Progenitor cell of endocrine pancreas (in vitro differentiated cells): ENCODE results near the gene AIFM2. TPM values are rescaled to one million over a fixed set of nuclear protein-coding genes. Genes with fewer than 3 reads are reported as not detected.

ENCODE experiments used
- DNase-seq: peaks from one replicate; pipeline ENCODE4 v3.0.0; 2021; ENCODE audit warnings: low spot score; ENCODE audit not compliant: unreplicated experiment
- H3K27ac Mint-ChIP-seq: 2 replicates; pipeline ENCODE4 v1.8.0; 2021; ENCODE audit warnings: mild to moderate bottlenecking, moderate library complexity, mixed read lengths
- H3K27me3 Mint-ChIP-seq: 2 replicates; pipeline ENCODE4 v1.8.0; 2021; ENCODE audit warnings: mixed read lengths
- H3K36me3 Mint-ChIP-seq: 2 replicates; pipeline ENCODE4 v1.8.0; 2022; ENCODE audit warnings: mixed read lengths; ENCODE audit not compliant: insufficient read depth
- H3K4me1 Mint-ChIP-seq: 2 replicates; pipeline ENCODE4 v1.8.0; 2021; ENCODE audit warnings: low read depth, mixed read lengths
- H3K4me3 Mint-ChIP-seq: 2 replicates; pipeline ENCODE4 v1.8.0; 2021; ENCODE audit warnings: low read depth, mild to moderate bottlenecking, moderate library complexity, mixed read lengths
- H3K9me3 Mint-ChIP-seq: 2 replicates; pipeline ENCODE4 v1.8.0; 2021; ENCODE audit warnings: low read depth, mixed read lengths
- CTCF ChIP-seq: fragments of 200-600 bp; sonication (generic); IDR thresholded peaks from one replicate; pipeline ENCODE4 v1.5.0; 2021; ENCODE audit warnings: antibody characterized with exemption, mild to moderate bottlenecking; ENCODE audit not compliant: unreplicated experiment
- total RNA-seq: library from RNA; stranded (reverse); gene quantifications from 2 replicates; pipeline ENCODE4 v1.2.1, GENCODE V29; 2021

The AIFM2 gene
- total RNA-seq, 1 donor from 2014 or later, result 10.9 TPM

DNA sequence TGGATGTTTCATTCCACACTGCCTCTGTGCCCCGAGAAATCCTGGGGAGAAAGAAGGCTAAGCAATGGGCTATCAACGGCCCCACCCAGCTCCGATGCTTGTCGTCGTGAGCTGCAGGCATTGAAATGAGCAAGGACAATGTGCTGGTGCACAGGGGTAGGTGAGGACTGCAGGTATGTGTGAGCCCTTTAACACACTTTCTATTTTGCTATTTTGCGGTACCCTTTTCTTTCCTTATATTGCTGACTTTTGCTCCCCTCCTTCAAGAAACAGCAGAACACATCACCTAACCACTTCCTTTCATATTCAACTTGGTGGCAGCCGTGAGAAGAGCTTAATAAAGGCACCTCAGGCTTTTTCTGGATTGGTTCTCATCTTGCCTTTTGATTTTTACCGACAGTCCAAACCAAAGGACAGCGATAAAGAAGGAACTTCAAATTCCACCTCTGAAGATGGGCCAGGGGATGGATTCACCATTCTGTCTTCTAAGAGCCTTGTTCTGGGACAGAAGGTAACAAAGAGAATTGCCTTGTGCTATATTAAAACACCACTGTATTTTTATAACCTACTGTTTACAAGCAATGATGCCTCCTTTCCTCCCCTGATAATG is 39.2 kb downstream of the AIFM2 start:
- Mint-ChIP-seq H3K4me3 (no peak overlapping the region), H3K27me3 (no peaks in the 10 kb centered on the region), H3K4me1 (peaks cover 20% of the 10 kb centered on the region), H3K27ac (peak overlapping the region; percentile 8), H3K9me3 (no peaks in the 10 kb centered on the region), H3K36me3 (peaks cover 54% of the 10 kb centered on the region)
- no peak for DNase-seq
- TF ChIP-seq CTCF, result no peak

DNA sequence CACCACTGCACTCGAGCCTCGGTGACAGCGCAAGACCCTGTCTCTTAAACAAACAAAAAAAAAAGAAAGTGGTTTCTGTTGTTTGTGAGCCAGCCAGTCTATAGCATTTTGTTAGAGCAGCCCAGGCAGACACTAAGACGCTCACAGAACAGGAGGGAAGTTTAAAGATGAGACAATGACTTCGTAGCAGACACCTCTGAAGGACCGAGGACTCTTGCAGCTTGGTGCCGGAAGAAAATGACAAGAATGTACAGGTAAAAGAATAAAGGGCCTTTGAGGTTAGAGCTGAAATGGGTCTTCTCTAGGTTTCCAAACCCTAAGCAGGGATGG is 40.3 kb downstream of the AIFM2 start:
- peak overlapping the region; percentile 67 for H3K27ac Mint-ChIP-seq
- peaks cover 23% of the 10 kb centered on the region for H3K4me1 Mint-ChIP-seq
- peaks cover 56% of the 10 kb centered on the region for H3K36me3 Mint-ChIP-seq
- no peak for TF ChIP-seq CTCF
- DNase-seq, result no peak
- no peaks in the 10 kb centered on the region for H3K27me3 Mint-ChIP-seq
- no peaks in the 10 kb centered on the region for H3K9me3 Mint-ChIP-seq
- H3K4me3 Mint-ChIP-seq, result no peak overlapping the region

- Mint-ChIP-seq H3K4me3 (peak overlapping the region; percentile 41), H3K27ac (peak overlapping the region; percentile 76), H3K4me1 (peaks cover 25% of the 10 kb centered on the region), H3K27me3 (no peaks in the 10 kb centered on the region), H3K9me3 (no peaks in the 10 kb centered on the region), H3K36me3 (peaks cover 55% of the 10 kb centered on the region)
- no peak for TF ChIP-seq CTCF
- no peak for DNase-seq
These were observed 41.7 kb downstream of the AIFM2 start for GRCh38 chr10:70090951-70091350.

DNA sequence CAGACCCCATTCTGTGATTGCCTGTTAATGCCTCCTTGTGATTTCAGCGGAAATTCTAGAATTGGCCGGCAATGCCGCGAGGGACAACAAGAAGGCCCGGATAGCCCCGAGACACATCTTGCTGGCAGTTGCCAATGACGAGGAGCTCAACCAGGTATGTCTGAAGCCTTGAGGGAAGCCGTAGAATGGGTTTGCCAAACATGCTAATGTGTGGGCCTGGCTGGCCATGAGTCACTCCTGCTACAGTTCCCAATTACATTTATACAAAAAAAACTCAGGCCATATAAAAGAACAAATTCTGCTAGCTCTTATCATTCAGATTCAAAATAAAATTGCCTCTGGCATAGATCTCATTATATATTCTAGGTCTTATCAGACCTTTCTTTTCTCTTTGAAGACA is 42.6 kb downstream of the AIFM2 start:
- Mint-ChIP-seq H3K9me3 (no peaks in the 10 kb centered on the region), H3K4me1 (peaks cover 27% of the 10 kb centered on the region)

DNA sequence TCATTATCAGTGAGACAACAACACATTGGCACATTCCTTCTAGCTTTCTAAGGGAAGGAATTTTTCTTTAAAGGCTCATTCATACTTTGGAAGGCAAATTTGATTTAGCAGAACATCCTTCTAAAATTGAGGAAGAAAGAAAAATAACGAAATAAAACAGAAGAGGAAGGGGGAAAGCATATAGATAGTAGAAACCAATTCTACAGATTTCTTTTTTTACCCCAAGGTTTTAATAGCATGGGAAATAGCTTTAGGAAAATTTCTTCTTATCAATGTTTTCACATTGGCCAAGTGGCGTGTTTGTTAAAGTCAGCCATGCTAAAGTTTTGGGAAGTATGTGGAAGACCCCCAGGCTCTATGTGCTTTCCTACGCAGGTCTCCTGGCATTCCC is 44.3 kb downstream of the AIFM2 start:
- Mint-ChIP-seq H3K36me3 (peaks cover 43% of the 10 kb centered on the region), H3K27me3 (no peaks in the 10 kb centered on the region), H3K4me3 (no peak overlapping the region), H3K4me1 (peaks cover 23% of the 10 kb centered on the region), H3K27ac (no peak overlapping the region), H3K9me3 (no peaks in the 10 kb centered on the region)
- no peak for TF ChIP-seq CTCF
- DNase-seq, result no peak

More for the DNA sequence above, 42.6 kb downstream of the AIFM2 start:
- Mint-ChIP-seq H3K27me3 (no peaks in the 10 kb centered on the region), H3K36me3 (peaks cover 50% of the 10 kb centered on the region), H3K4me3 (no peak overlapping the region), H3K27ac (peak overlapping the region; percentile 59)
- DNase-seq, result no peak
- no peak for TF ChIP-seq CTCF
